WTC11 (cell line): Measurements from ENCODE around the gene HLA-DPB1. TPM values are rescaled to one million over a fixed set of nuclear protein-coding genes. Genes with fewer than 3 reads are reported as not detected.

Experiments
- ATAC-seq: fragments of 200-7000 bp; cut with Tn5 transposase; 2 replicates; pipeline ENCODE4 v1.10.0; 2021; ENCODE audit warnings: mild to moderate bottlenecking, moderate library complexity
- CTCF ChIA-PET: fragments of 300-600 bp; sonication (Branson Sonifier 250); formaldehyde crosslinking; loops from one replicate; lab custom pipeline; 2021; ENCODE audit warnings: antibody characterized with exemption; lab: Charles Lee
- POLR2A ChIA-PET: fragments of 350-600 bp; sonication (Branson Sonifier 250); formaldehyde crosslinking; loops from one replicate; lab custom pipeline; 2021; ENCODE audit warnings: antibody characterized with exemption; lab: Charles Lee
- DNase-seq: peaks from one replicate; pipeline ENCODE4 v3.0.0; 2021; ENCODE audit warnings: low spot score
- H3K27ac Mint-ChIP-seq: 2 replicates; pipeline ENCODE4 v1.8.0; 2021; ENCODE audit warnings: mixed read lengths
- H3K27me3 Mint-ChIP-seq: 2 replicates; pipeline ENCODE4 v1.8.0; 2021; ENCODE audit warnings: low read depth, mild to moderate bottlenecking, moderate library complexity, mixed read lengths
- H3K36me3 Mint-ChIP-seq: 2 replicates; pipeline ENCODE4 v1.8.0; 2021; ENCODE audit warnings: mixed read lengths
- H3K4me1 Mint-ChIP-seq: 2 replicates; pipeline ENCODE4 v1.8.0; 2022; ENCODE audit warnings: mixed read lengths
- H3K4me3 Mint-ChIP-seq: 2 replicates; pipeline ENCODE4 v1.8.0; 2021; ENCODE audit warnings: mild to moderate bottlenecking, moderate library complexity, mixed read lengths
- H3K9me3 Mint-ChIP-seq: 2 replicates; pipeline ENCODE4 v1.8.0; 2021; ENCODE audit warnings: mixed read lengths
- AR ChIP-seq: fragments of 250-450 bp; sonication (Bioruptor Pico); IDR thresholded peaks from 2 replicates; pipeline ENCODE4 v1.9.0; 2021; ENCODE audit warnings: mild to moderate bottlenecking
- ATF2 ChIP-seq: sonication (generic); formaldehyde crosslinking; IDR thresholded peaks from 2 replicates; pipeline ENCODE4 v1.8.1; 2022; ENCODE audit warnings: low read depth, missing genetic modification reagents, borderline replicate concordance
- ATF3 ChIP-seq: sonication (generic); formaldehyde crosslinking; conservative IDR thresholded peaks from 2 replicates; pipeline ENCODE4 v1.8.1; 2022; ENCODE audit warnings: mild to moderate bottlenecking, missing genetic modification reagents
- CDX4 ChIP-seq: fragments of 250-450 bp; sonication (Bioruptor Pico); IDR thresholded peaks from 2 replicates; pipeline ENCODE4 v1.9.0; 2021; ENCODE audit warnings: moderate library complexity, mild to moderate bottlenecking, inconsistent platforms, borderline replicate concordance
- ESRRA ChIP-seq: sonication (generic); formaldehyde crosslinking; IDR thresholded peaks from 2 replicates; pipeline ENCODE4 v1.8.1; 2022; ENCODE audit warnings: mild to moderate bottlenecking, missing genetic modification reagents, borderline replicate concordance
- IRF2 ChIP-seq: sonication (generic); formaldehyde crosslinking; IDR thresholded peaks from 2 replicates; pipeline ENCODE4 v1.8.0; 2022; ENCODE audit warnings: low read depth, missing genetic modification reagents, borderline replicate concordance
- KAT7 ChIP-seq: sonication (generic); formaldehyde crosslinking; IDR thresholded peaks from 2 replicates; pipeline ENCODE4 v1.8.1; 2023; ENCODE audit warnings: missing genetic modification reagents, mild to moderate bottlenecking, borderline replicate concordance
- MYBL2 ChIP-seq: sonication (generic); formaldehyde crosslinking; IDR thresholded peaks from 2 replicates; pipeline ENCODE4 v1.8.1; 2023; ENCODE audit warnings: mild to moderate bottlenecking, moderate library complexity, missing genetic modification reagents
- NFE2L1 ChIP-seq: sonication (generic); formaldehyde crosslinking; IDR thresholded peaks from 2 replicates; pipeline ENCODE4 v1.8.1; 2023; ENCODE audit warnings: missing genetic modification reagents
- PRDM15 ChIP-seq: sonication (generic); formaldehyde crosslinking; IDR thresholded peaks from 2 replicates; pipeline ENCODE4 v1.8.0; 2022; ENCODE audit warnings: missing genetic modification reagents
- PREB ChIP-seq: sonication (generic); formaldehyde crosslinking; IDR thresholded peaks from 2 replicates; pipeline ENCODE4 v1.8.1; 2022; ENCODE audit warnings: mild to moderate bottlenecking, missing genetic modification reagents, moderate library complexity, borderline replicate concordance
- PRRX2 ChIP-seq: fragments of 250-450 bp; sonication (Bioruptor Pico); IDR thresholded peaks from 2 replicates; pipeline ENCODE4 v1.8.0; 2021; ENCODE audit warnings: mild to moderate bottlenecking
- RORB ChIP-seq: fragments of 250-450 bp; sonication (Bioruptor Pico); IDR thresholded peaks from 2 replicates; pipeline ENCODE4 v1.9.0; 2021; ENCODE audit warnings: mild to moderate bottlenecking
- SMAD3 ChIP-seq: sonication (generic); formaldehyde crosslinking; IDR thresholded peaks from 2 replicates; pipeline ENCODE4 v1.8.0; 2022; ENCODE audit warnings: missing genetic modification reagents, mild to moderate bottlenecking, borderline replicate concordance
- TEAD1 ChIP-seq: sonication (generic); formaldehyde crosslinking; IDR thresholded peaks from 2 replicates; pipeline ENCODE4 v1.8.0; 2022; ENCODE audit warnings: mild to moderate bottlenecking, missing genetic modification reagents
- TEAD4 ChIP-seq: sonication (generic); formaldehyde crosslinking; IDR thresholded peaks from 2 replicates; pipeline ENCODE4 v1.8.0; 2022; ENCODE audit warnings: mild to moderate bottlenecking, missing genetic modification reagents
- ZNF219 ChIP-seq: sonication (generic); formaldehyde crosslinking; IDR thresholded peaks from 2 replicates; pipeline ENCODE4 v1.8.0; 2023; ENCODE audit warnings: missing genetic modification reagents, mild to moderate bottlenecking, borderline replicate concordance
- ZNF281 ChIP-seq: sonication (generic); formaldehyde crosslinking; IDR thresholded peaks from 2 replicates; pipeline ENCODE4 v1.8.0; 2023; ENCODE audit warnings: mild to moderate bottlenecking, missing genetic modification reagents
- ZNF416 ChIP-seq: fragments of 250-450 bp; sonication (Bioruptor Pico); IDR thresholded peaks from 2 replicates; pipeline ENCODE4 v1.9.0; 2021; ENCODE audit warnings: mild to moderate bottlenecking, inconsistent platforms
- total RNA-seq: library from RNA; stranded (reverse); gene quantifications from 3 replicates; pipeline ENCODE4 v1.2.3, GENCODE V29; 2021

HLA-DPB1 gene
- total RNA-seq, 1 experiment from 2014 or later: 18.0 TPM

- peaks cover 11% of the 10 kb centered on the region for H3K36me3 Mint-ChIP-seq
- H3K27ac Mint-ChIP-seq: no peak overlapping the region
- CTCF ChIA-PET: interaction anchor here (1.1 kb wide), 1 partner anchor 15 kb away, joined by 3 read pairs; no protein-coding TSS in a partner anchor
- TF ChIP-seq RORB (no peak), ESRRA (CRISPR knock-in tag) (no peak), CDX4 (CRISPR knock-in tag) (no peak), PRDM15 (CRISPR knock-in tag) (no peak), SMAD3 (no peak), AR (CRISPR knock-in tag) (no peak), ATF2 (CRISPR knock-in tag) (no peak), ZNF219 (no peak)
- no peaks in the 10 kb centered on the region for H3K4me1 Mint-ChIP-seq
- H3K9me3 Mint-ChIP-seq: peaks cover 21% of the 10 kb centered on the region
- peaks cover 2% of the 10 kb centered on the region; the same call in 1 of the 2 replicates for H3K27me3 Mint-ChIP-seq
- H3K4me3 Mint-ChIP-seq: no peak overlapping the region
- no peak for DNase-seq
- no peak for ATAC-seq
- POLR2A ChIA-PET: interaction anchor here (0.5 kb wide), 1 partner anchor 73 kb away, joined by 3 read pairs; no protein-coding TSS in a partner anchor
These were observed 11.1 kb upstream of the HLA-DPB1 start for GRCh38 chr6:33064723-33065122.

- Mint-ChIP-seq H3K27me3 (peaks cover 2% of the 10 kb centered on the region; the same call in 1 of the 2 replicates), H3K27ac (no peak overlapping the region), H3K4me1 (no peaks in the 10 kb centered on the region), H3K36me3 (peaks cover 11% of the 10 kb centered on the region), H3K9me3 (peaks cover 21% of the 10 kb centered on the region), H3K4me3 (no peak overlapping the region)
- POLR2A ChIA-PET: interaction anchor here (0.5 kb wide), 1 partner anchor 72 kb away, joined by 3 read pairs; no protein-coding TSS in a partner anchor
- CTCF ChIA-PET: interaction anchor here (1.1 kb wide), 1 partner anchor 16 kb away, joined by 3 read pairs; no protein-coding TSS in a partner anchor
- TF ChIP-seq SMAD3 (no peak), TEAD1 (CRISPR knock-in tag) (no peak), MYBL2 (CRISPR knock-in tag) (no peak), ATF3 (CRISPR knock-in tag) (no peak), TEAD4 (CRISPR knock-in tag) (no peak), KAT7 (no peak), IRF2 (CRISPR knock-in tag) (no peak), ZNF281 (no peak), PRRX2 (CRISPR knock-in tag) (no peak), NFE2L1 (CRISPR knock-in tag) (no peak), ZNF416 (CRISPR knock-in tag) (no peak), PREB (no peak)
- ATAC-seq (no peak), DNase-seq (no peak)
These were observed 10.5 kb upstream of the HLA-DPB1 start for GRCh38 chr6:33065312-33065711.
